Heart right ventricle (tissue), 16 donors: ENCODE measurements around the gene FRMD5. TPM values are rescaled to one million over a fixed set of nuclear protein-coding genes. Genes with fewer than 3 reads are reported as not detected.

Experiments
- ATAC-seq, 8 donors: fragments of 200-7000 bp; cut with Tn5 transposase; one replicate each; pipeline ENCODE4 v1.9.1; 2020; ENCODE audit warnings: mild to moderate bottlenecking in 8 of 8, moderate library complexity in 8 of 8, moderate number of reproducible peaks in 1 of 8
- DNase-seq, 2 donors: peaks; one replicate each; pipeline ENCODE4 v3.0.0-alpha.2; 2020
- H3K27ac ChIP-seq, 10 donors: fragments of 200-600 bp; sonication (generic) in 2 of 10; one replicate each; pipeline versions ENCODE4 v1.5.0 to v1.8.0; 2020 to 2022; ENCODE audit warnings: mild to moderate bottlenecking in 3 of 10
- H3K27me3 ChIP-seq, 7 donors: fragments of 200-600 bp; one replicate each; pipeline ENCODE4 v1.8.0; 2021 to 2022; ENCODE audit warnings: mild to moderate bottlenecking in 2 of 7
- H3K36me3 ChIP-seq, 9 donors: fragments of 200-600 bp; sonication (generic) in 1 of 9; one replicate each; pipeline versions ENCODE4 v1.5.0 to v1.8.0; 2020 to 2022; ENCODE audit warnings: mild to moderate bottlenecking in 2 of 9
- H3K4me1 ChIP-seq, 9 donors: fragments of 200-600 bp; sonication (generic) in 1 of 9; one replicate each; pipeline versions ENCODE4 v1.5.0 to v1.8.0; 2020 to 2022; ENCODE audit warnings: mild to moderate bottlenecking in 4 of 9
- H3K4me3 ChIP-seq, 10 donors: fragments of 200-600 bp; sonication (generic) in 2 of 10; one replicate each; pipeline versions ENCODE4 v1.5.0 to v1.8.0; 2020 to 2022; ENCODE audit warnings: mild to moderate bottlenecking in 7 of 10, moderate library complexity in 2 of 10
- H3K9me3 ChIP-seq, 11 donors: fragments of 200-600 bp in 10 of 11; sonication (generic) in 2 of 11; one replicate each; pipeline versions ENCODE4 v1.5.0 to v1.8.0; 2013 to 2022; ENCODE audit warnings: mild to moderate bottlenecking in 2 of 11, control low read depth in 1 of 11, moderate library complexity in 1 of 11
- CTCF ChIP-seq, 9 donors: fragments of 200-600 bp; sonication (generic) in 2 of 9; IDR thresholded peaks; one replicate each; pipeline versions ENCODE4 v1.5.0 to v1.8.0; 2021 to 2022; ENCODE audit warnings: antibody characterized with exemption in 9 of 9, mild to moderate bottlenecking in 5 of 9, moderate library complexity in 1 of 9
- WGBS, 2 donors: extraction: QIAGEN DNeasy Blood & Tissue Kit; methylation state at CpG; one replicate each; pipeline ENCODE4 v1.1.7; 2013; ENCODE audit warnings: inconsistent platforms in 1 of 2; 5-methylcytosine and 5-hydroxymethylcytosine counted together
- intact Hi-C, 10 donors: fragments of 100-400 bp; cut with DNase I; formaldehyde crosslinking; loops; one replicate each; pipeline versions ENCODE4 v1.11.1 to v1.14.2; 2022
- polyA plus RNA-seq, 2 donors: library from polyadenylated mRNA; stranded (reverse); fragments of 200-250 nt; gene quantifications; one replicate each; pipeline ENCODE4 v1.2.3, GENCODE V29; 2013
- total RNA-seq, 10 donors: library from RNA; stranded (reverse); fragmentation: NEBNext Ultra II Directional in 3 of 10; extraction: Animal tissue kit (Norgen Biotek cat#: 25700) in 3 of 10; gene quantifications; one replicate each; pipeline versions ENCODE4 v1.2.1 to v1.2.4, GENCODE V29; 2021 to 2023
- donor health status: Arrhythmogenic right ventricular cardiomyopathy.
- donor health status: ischemic (EF 13 %, LVEDD 7.1; RV severe dilation, severe dysfunction).
- donor health status: healthy with polysubstance abuse.
- donor health status: DM: no; HTN: yes; CAD: no.
- donor health status: DM: no; HTN: no; CAD: no.
- donor health status: ischemic (EF 25% LVEDD 6.9; RV normal size, moderate dysfunction).
- donor health status: ischemic (EF 25% LVEDD 5.7; RV mildly dilated, moderate dysfunction).
- donor health status: healthy.
- donor health status: DM: yes; HTN: yes; CAD: no.
- donor health status: Ischemic cardiomyopathy.
- donor health status: ischemic (EF 35%, LVEDD 5.7; RV mildly dilated, moderate dysfunction).
- donor health status: nonischemic (EF 11% LVEDD 7.7; RV severe dilation, severe dysfunction).
- donor health status: DM: yes; HTN: yes; CAD: no.
- donor health status: PGD.
- donor health status: ischemic (EF 29% LVEDD 5.4; RV normal size, mild dysfunction).
- donor health status: nonischemic (EF 23%, LVEDD 6.1; RV moderate dilation, normal function).

FRMD5 gene
- total and polyA plus RNA-seq, 12 donors: 7.2 to 86.3 (median 55.3) TPM

- no peak overlapping the region for H3K27ac ChIP-seq
- WGBS, 2 donors: 90 to 91% methylated on average over 1 of the region's 1 CpG
- ATAC-seq (no peak), DNase-seq (no peak)
- no peaks in the 10 kb centered on the region for H3K36me3 ChIP-seq
- TF ChIP-seq CTCF (IDR thresholded peaks at IDR 0.05): no peak
- intact Hi-C loops: no loop called here
- no peak overlapping the region for H3K4me3 ChIP-seq
- H3K27me3 ChIP-seq: no peaks in the 10 kb centered on the region
- H3K4me1 ChIP-seq: no peaks in the 10 kb centered on the region
- H3K9me3 ChIP-seq: no peaks in the 10 kb centered on the region
Measured at GRCh38 chr15:43987924-43988323, 207.1 kb downstream of the FRMD5 start.

GRCh38 chr15:43985976-43986680, 208.9 kb downstream of the FRMD5 start:
- WGBS, 2 donors: 63 to 67% methylated on average over 7 of the region's 7 CpGs
- ATAC-seq (no peak), DNase-seq (no peak)
- no peak for TF ChIP-seq CTCF (IDR thresholded peaks at IDR 0.05)
- H3K27me3 ChIP-seq: no peaks in the 10 kb centered on the region
- no peaks in the 10 kb centered on the region for H3K9me3 ChIP-seq
- H3K27ac ChIP-seq: no peak overlapping the region
- intact Hi-C loops: no loop called here
- H3K36me3 ChIP-seq: no peaks in the 10 kb centered on the region
- no peak overlapping the region for H3K4me3 ChIP-seq
- H3K4me1 ChIP-seq: no peaks in the 10 kb centered on the region

GRCh38 chr15:43981576-43981975, 213.5 kb downstream of the FRMD5 start:
- ATAC-seq (no peak), DNase-seq (no peak)
- TF ChIP-seq CTCF (IDR thresholded peaks at IDR 0.05): no peak
- H3K4me3 ChIP-seq: no peak overlapping the region
- H3K27me3 ChIP-seq: no peaks in the 10 kb centered on the region
- no peaks in the 10 kb centered on the region for H3K36me3 ChIP-seq
- peaks cover 0 to 9% (median 0%) of the 10 kb centered on the region in 11 donors for H3K9me3 ChIP-seq
- no peak overlapping the region for H3K27ac ChIP-seq
- intact Hi-C loops: no loop called here
- WGBS, 2 donors: 70 to 75% methylated on average over 2 of the region's 2 CpGs
- H3K4me1 ChIP-seq: no peaks in the 10 kb centered on the region

- ATAC-seq: no peak
Measured at GRCh38 chr15:43977072-43977884, 217.8 kb downstream of the FRMD5 start.

More at GRCh38 chr15:43977072-43977884, 217.8 kb downstream of the FRMD5 start:
- TF ChIP-seq CTCF (IDR thresholded peaks at IDR 0.05): no peak
- 81 to 84% methylated on average over 5 of the region's 5 CpGs for WGBS, 2 donors
- no peaks in the 10 kb centered on the region for H3K27me3 ChIP-seq
- H3K4me3 ChIP-seq: no peak overlapping the region
- intact Hi-C loops: no loop called here
- H3K4me1 ChIP-seq: peaks cover 0 to 22% (median 0%) of the 10 kb centered on the region in 9 donors
- H3K36me3 ChIP-seq: no peaks in the 10 kb centered on the region
- no peak for DNase-seq
- H3K27ac ChIP-seq: no peak overlapping the region
- H3K9me3 ChIP-seq: peaks cover 0 to 9% (median 0%) of the 10 kb centered on the region in 11 donors
